Suppressor macrophage treated with lipopolysaccharide for 1 hour (primary cell): ENCODE results near the gene CHMP6.
A peak's percentile ranks its signal among the peaks of the same experiment; 100 is the strongest.

Experiments
- DNase-seq, 3 donors: peaks; one replicate each; pipeline ENCODE4 v3.0.0-alpha.2; 2020 to 2022

CHMP6 gene

DNA sequence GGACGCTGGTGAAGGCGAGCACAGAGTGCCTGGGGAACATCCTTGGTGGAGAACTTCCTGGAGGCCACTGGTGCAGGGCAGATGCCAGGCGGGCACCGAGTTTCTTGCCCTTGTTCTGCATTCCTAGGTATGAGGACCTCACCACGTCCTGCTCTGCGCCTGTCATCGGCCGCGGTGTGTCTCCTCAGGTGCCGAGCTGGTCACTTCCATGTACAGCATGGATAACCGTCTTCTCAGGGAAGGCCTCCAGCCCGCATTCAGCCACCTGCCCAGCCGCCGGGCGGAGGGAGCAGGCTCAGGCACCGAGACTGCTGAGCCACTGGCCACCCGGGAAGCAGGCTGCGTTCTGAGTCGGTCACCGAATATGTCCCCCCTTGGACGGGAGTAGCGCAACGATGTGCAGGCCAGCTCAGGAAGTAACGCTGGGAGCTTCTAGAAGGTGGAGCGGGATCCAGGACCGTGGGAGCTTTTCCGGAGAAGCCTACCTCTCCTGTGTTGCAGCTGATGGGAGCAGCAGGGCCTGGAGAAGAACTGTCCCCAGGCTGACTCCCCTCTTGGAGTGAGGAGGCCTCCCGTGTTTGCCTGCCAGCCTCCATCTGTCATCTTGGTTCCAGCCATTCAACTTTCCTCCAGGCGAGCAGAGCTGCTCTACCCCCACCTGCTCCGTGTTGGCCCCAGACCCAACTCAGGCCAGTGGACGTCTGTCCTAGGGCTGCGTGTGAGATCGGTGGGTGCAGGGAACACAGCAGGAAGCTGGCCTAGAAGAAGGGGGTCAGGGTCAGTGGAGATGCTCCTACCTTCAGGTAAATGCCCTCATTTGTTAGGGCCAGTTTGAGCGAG lies 41.2 kb downstream of the CHMP6 start:
- DNase-seq, result no peak

- DNase-seq, result peak; percentile 80 to 88 (median 84)
Measured at GRCh38 chr17:81033535-81034167, 42.0 kb downstream of the CHMP6 start.

- DNase-seq, result peak in 1 of 3 donors; percentile 28
Measured at GRCh38 chr17:81034168-81034777, 42.6 kb downstream of the CHMP6 start.

- DNase-seq, result peak; percentile 94 to 100 (median 98)
Measured at GRCh38 chr17:81034779-81035520, 43.3 kb downstream of the CHMP6 start, which contains the start of gene BAIAP2. Gene BAIAP2, plus strand, starts transcription at chr17:81035151. Its CDS starts 104 bp downstream, at chr17:81035255.

GRCh38 chr17:81035521-81036196 lies 44.0 kb downstream of the CHMP6 start:
- peak in 2 of 3 donors; percentile 35 to 63 for DNase-seq

DNA sequence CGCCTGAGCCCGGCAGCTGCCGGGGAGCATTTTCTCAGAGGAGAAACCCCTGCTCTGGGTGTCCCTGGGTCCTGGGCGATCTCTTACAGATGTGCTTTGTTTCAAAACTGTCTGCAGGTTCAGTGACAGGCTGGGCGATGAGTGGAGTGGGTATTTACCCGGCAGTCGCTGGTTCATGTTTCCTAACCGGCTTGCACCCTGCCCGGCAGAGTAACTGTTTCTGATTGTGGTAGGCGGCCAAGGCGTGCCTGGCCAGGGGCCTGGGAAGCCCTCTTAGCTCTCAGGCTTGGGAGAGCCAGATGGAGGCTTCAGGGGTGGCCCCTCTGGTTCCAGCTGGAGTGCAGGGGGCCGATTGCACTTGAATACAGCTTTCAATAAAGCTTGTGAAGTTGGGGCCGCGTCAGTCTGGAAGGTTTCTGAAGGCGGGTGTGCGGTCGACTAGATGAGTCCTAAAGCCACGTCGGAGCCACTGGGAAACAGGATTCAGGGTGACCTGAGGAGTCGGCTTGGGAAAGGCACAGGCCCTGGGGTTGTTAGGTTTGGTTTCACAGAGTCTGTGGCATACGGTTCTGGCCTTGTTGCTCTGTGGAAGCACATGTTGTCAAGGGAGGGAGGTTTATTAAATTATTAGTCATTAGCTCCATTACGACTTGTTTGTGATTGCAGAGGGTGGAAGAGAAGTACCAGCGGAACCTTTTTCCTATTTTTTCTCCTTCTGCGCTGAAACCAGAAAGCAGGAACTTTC lies 44.7 kb downstream of the CHMP6 start:
- DNase-seq, result peak; percentile 46 to 64 (median 49)

GRCh38 chr17:81037026-81037797 lies 45.6 kb downstream of the CHMP6 start:
- no peak for DNase-seq

DNA sequence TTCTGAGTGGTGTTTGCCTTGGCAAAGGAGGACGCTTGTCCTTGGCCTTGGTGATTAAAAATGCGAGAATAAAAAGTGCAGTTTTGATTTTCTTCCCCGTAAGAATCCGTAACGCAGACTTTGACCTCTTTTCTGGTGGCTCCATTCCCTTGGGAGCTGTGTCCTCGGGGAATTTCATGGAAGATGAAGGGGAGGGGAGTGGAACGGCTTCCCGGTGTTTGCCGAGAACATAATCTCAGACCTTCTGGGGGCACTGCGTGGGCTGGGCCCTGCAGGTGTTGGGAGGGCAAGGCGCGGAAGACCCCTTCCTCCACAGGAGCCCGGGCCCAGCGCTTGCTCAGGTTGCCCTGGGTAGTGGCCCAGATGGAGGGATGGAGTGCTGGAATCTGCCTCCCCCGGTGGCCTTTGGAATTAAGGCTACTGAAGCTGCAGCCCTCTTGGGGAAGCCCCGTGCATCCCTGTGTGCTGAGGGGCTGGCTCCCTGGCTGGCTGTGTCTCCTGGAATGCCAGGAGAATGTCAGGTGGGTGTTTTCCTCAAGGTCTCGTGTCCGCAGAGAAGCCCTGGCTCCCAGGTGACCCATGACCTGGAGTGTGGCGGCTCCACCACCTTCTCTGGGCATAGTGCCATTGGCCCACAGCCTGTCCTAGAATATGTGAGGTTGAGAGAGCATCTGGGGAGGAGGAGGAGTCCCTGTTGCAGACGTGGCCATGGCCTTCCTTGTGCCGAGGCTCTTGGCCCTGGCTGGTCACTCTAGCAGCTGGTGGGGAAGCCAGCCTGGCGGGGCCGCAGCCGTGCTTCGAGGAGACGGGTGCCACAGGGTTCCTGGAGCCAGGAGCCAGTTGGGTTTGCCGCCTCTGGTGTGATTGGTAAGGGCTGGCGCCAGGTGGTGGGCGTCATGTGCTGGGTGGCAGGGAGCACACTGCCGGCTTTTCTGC lies 46.4 kb downstream of the CHMP6 start:
- no peak for DNase-seq

- no peak for DNase-seq
Measured at GRCh38 chr17:81039096-81039495, 47.5 kb downstream of the CHMP6 start.

DNA sequence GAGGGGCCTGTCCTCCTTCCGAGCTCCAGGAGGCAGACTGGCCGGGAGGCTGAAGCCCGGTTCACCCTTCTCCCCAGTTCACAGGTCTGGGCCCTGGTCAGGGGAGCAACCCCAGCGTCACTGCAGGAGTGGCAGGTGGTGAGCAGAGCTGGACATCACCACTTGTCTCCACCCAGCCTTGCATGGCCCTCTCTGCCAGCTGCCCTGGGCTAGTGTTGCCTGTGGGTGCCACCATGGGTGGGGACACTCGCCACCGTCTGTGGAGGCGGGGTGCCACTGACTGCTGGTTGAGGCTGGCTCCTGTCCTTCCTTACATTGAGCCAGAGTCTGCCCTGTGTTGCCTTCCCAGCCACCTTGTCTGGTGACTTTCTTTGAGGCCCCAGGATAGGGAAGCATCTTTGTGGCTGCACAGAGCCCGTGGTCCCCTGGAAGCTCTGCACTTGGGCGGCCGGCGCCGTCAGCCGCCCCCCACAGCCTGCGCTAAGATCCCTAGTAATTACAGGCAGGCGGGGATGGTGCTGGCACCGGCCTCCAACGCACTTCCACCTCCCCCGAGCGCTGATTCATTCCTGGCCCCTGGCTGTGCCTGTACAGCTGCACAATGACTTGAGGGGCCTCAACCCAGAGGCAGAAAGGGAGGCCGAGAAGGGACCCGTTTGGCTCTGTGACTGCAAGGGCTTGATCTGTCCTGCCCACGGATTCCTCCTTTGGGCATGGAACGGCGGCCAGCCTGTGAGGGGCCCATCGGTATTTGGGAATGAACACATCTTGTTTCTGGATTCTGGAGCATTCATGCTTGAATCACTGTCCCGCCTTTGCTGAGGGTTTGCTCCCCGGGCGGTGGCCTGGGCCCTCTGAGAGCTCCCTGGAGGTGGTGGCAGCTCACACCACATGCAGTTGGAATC lies 48.5 kb downstream of the CHMP6 start:
- peak; percentile 32 to 47 (median 43) for DNase-seq

DNA sequence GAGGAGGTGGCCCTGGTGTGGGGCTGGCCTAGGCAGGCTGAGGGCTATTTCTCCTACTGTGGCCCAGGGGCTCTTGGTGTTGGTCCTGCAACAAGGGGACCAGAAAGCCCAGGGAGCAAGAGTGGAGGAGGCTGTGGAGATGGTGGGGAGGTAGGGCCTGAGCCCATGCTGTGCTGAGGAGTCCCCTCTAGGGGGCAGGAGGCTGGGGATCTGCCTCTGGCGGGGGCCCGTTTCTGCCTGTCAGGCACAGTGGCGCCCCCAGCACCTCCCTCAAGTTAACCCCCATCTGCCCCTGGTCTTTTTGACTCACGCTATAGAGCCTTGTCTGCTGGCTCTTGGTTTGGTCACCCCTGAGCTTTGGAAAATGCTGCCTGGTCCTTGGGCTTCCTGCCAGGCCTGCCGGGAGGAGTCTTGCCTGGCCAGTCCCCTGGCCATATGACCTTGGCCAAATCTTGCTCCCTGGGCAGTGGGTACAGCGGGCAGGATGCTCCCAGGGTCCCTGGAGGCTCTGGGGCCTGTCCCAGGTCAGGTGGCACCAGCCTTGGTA lies 49.2 kb downstream of the CHMP6 start:
- DNase-seq, result peak in 2 of 3 donors; percentile 29 to 57

GRCh38 chr17:81042606-81043005 lies 51.0 kb downstream of the CHMP6 start:
- DNase-seq, result no peak

GRCh38 chr17:81043319-81043724 lies 51.7 kb downstream of the CHMP6 start:
- DNase-seq, result no peak

DNA sequence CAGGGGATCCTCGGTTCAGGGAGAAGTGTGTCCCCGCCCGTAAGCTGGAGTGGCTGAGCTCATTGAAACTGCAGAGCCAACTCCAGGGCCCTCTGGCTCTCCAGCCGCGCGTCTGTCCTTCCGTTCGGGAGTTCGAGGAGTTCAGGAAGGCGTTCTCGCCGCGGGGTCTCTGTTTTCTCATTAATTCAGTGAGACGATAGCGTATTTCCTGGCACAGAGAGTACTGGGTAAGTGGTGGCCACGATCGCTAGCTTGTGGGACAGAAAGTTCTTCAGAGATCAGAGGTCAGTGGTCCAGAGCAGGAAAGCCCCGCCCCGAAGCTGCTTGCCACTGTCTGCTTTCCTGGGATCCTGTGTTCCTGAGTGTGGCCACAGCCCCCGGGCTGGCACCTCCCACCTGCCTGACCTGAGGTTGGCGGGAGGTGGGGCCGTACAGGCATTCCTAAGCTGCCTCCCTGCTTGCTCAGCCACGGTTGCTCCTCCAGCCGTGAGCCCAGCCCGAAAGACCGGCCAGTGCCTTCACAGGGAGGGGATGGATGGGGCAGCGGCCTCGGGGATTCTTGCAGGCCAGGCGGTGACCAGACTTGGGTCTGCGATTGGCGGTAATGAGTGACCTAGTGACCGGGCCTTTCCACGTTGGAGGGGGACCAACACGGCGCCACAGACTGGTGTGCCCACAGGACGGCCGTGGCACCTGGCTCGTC lies 52.2 kb downstream of the CHMP6 start:
- DNase-seq, result no peak

- no peak for DNase-seq
Measured at GRCh38 chr17:81044428-81044763, 52.8 kb downstream of the CHMP6 start.

DNA sequence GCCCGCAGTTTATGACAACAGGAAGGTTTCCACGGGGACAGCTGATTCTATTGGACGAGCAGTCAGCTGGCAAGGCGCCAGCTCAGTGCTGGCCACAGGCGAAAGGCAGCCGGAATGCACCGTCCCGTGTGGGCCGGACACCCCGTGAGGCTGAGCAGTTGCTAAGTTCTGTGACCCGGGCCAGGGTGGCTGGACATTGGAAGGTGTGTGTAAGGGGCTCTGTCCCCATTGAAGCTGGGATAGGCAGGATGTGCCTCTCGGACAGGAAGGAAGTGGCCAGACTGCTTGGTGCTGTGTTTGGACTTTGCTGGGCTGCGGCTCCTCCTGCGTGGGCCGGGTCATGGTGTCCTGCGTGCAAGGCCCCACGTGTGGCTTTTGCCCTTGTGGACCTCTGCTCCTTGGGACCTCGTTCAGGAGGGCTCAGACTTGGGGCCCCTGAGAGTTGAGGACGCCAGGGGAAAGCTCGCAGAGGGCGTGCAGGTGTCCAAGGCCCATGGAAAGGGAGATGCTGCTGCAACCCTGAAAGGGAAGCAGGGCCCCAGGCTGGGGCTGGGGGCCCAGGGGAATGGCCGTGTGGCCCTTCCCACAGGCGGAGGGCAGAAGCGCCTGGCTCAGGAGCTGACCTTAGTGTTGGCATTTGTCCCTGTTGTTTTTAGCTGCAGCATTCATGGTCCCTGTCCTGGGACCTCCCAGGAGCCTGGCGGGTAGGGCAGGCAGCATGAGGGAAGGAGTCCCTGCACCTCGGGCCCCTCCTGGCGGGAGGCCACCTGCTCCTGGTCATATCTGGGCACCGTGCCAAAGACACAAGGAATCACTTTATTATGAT lies 53.3 kb downstream of the CHMP6 start:
- DNase-seq, result peak in 2 of 3 donors; percentile 28 to 47
